CD4-positive, alpha-beta T cell treated with Interleukin-4 for 4 hours (primary cell): ENCODE results near the gene B4GALT6.

Experiments
- DNase-seq: peaks from one replicate; pipeline ENCODE4 v3.0.0-alpha.2; 2020

The B4GALT6 gene

GRCh38 chr18:31590570-31590969 lies 93.8 kb downstream of the B4GALT6 start:
- DNase-seq, result no peak

GRCh38 chr18:31587529-31587928 lies 96.9 kb downstream of the B4GALT6 start:
- no peak for DNase-seq

GRCh38 chr18:31586616-31587015 lies 97.8 kb downstream of the B4GALT6 start:
- DNase-seq, result no peak

- DNase-seq, result no peak
These were observed 98.4 kb downstream of the B4GALT6 start for GRCh38 chr18:31585991-31586390.

GRCh38 chr18:31583185-31583854 lies 101.1 kb downstream of the B4GALT6 start:
- DNase-seq, result no peak

GRCh38 chr18:31581498-31582197 lies 102.7 kb downstream of the B4GALT6 start:
- DNase-seq, result no peak

- DNase-seq, result no peak
These were observed 105.0 kb downstream of the B4GALT6 start for GRCh38 chr18:31579375-31579774.

GRCh38 chr18:31578126-31578525 lies 106.3 kb downstream of the B4GALT6 start:
- no peak for DNase-seq

GRCh38 chr18:31577195-31577594 lies 107.2 kb downstream of the B4GALT6 start:
- no peak for DNase-seq

- no peak for DNase-seq
These were observed 107.7 kb downstream of the B4GALT6 start for GRCh38 chr18:31576670-31577069.

GRCh38 chr18:31575515-31576257 lies 108.7 kb downstream of the B4GALT6 start:
- no peak for DNase-seq

GRCh38 chr18:31574359-31574758 lies 110.0 kb downstream of the B4GALT6 start:
- no peak for DNase-seq
